Measurements from ENCODE around the gene UBE2F.

UBE2F gene

DNA sequence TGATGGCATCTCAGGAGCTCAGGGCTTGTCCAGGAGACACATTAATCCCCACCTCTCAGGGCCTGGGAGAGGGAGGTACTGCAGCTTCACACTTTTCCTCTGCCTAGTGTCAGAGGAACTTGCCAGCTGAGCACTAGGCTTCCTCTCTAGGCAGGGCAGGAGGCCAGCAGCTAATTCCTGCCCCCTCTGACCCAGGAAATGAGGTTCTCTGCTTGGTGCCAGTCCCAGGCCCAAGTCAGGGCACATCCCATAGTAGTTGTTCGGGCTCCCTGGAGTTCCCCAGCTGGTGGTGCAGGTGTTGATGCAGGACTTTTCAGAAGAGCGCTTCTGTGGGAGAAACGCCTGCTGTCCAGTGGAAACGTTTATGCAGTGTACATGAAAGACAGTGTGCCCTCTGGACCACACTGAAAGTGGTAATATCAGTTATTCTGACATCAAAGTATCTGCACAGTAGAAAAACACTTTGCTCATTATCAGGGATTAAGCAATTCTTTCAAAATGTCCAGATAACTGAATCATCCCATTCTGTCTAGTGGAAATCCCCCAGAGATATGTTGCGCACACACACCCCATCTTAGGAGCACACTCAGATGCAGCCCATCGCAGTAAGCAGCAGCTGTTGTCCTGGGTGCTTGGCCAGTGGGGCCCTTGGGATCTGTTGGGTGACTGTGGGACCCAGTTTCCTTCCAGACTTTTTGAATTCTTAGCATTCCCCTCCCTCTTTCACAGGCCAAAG is 76.2 kb downstream of the UBE2F start (continued):
- TF ChIP-seq, protein P1, sequence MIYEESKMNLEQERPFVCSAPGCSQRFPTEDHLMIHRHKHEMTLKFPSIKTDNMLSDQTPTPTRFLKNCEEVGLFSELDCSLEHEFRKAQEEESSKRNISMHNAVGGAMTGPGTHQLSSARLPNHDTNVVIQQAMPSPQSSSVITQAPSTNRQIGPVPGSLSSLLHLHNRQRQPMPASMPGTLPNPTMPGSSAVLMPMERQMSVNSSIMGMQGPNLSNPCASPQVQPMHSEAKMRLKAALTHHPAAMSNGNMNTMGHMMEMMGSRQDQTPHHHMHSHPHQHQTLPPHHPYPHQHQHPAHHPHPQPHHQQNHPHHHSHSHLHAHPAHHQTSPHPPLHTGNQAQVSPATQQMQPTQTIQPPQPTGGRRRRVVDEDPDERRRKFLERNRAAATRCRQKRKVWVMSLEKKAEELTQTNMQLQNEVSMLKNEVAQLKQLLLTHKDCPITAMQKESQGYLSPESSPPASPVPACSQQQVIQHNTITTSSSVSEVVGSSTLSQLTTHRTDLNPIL (CRISPR knock-in tag; IDR thresholded peaks at IDR 0.05; ENCODE audit: low read depth) = no peak
- no peak for TF ChIP-seq ZNF8 (CRISPR knock-in tag; IDR thresholded peaks at IDR 0.05)

DNA sequence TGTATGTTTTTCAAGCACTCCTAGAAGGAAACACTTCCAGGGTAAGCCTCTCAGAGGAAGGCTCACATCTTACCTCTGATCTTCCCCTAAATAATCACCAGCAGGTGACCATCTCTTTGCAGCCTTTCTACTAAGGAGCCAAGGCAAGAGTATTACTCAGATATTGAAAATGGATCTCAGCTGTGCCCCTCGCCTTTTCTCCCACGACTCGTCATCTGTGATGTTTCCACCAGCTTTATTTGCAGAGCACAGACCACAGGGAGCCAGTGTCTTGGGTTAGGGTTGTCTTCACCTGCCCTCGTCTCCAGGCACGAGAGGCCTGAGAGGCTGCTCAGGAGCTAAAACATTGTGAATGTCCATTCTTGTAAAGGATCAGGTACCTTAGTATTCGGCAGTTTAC is 77.0 kb downstream of the UBE2F start:
- no peak for ATAC-seq
- TF ChIP-seq, protein P1 (CRISPR knock-in tag; IDR thresholded peaks at IDR 0.05; ENCODE audit: low read depth) = no peak
- no peak for TF ChIP-seq PPARA (CRISPR knock-in tag; IDR thresholded peaks at IDR 0.05; ENCODE audit: borderline replicate concordance)
- no peak for TF ChIP-seq ARNTL (CRISPR knock-in tag; IDR thresholded peaks at IDR 0.05; ENCODE audit: borderline replicate concordance, low read depth)
- TF ChIP-seq, protein P2, sequence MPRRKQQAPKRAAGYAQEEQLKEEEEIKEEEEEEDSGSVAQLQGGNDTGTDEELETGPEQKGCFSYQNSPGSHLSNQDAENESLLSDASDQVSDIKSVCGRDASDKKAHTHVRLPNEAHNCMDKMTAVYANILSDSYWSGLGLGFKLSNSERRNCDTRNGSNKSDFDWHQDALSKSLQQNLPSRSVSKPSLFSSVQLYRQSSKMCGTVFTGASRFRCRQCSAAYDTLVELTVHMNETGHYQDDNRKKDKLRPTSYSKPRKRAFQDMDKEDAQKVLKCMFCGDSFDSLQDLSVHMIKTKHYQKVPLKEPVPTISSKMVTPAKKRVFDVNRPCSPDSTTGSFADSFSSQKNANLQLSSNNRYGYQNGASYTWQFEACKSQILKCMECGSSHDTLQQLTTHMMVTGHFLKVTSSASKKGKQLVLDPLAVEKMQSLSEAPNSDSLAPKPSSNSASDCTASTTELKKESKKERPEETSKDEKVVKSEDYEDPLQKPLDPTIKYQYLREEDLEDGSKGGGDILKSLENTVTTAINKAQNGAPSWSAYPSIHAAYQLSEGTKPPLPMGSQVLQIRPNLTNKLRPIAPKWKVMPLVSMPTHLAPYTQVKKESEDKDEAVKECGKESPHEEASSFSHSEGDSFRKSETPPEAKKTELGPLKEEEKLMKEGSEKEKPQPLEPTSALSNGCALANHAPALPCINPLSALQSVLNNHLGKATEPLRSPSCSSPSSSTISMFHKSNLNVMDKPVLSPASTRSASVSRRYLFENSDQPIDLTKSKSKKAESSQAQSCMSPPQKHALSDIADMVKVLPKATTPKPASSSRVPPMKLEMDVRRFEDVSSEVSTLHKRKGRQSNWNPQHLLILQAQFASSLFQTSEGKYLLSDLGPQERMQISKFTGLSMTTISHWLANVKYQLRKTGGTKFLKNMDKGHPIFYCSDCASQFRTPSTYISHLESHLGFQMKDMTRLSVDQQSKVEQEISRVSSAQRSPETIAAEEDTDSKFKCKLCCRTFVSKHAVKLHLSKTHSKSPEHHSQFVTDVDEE (CRISPR knock-in tag; IDR thresholded peaks at IDR 0.05) = no peak
- TF ChIP-seq, protein P3, sequence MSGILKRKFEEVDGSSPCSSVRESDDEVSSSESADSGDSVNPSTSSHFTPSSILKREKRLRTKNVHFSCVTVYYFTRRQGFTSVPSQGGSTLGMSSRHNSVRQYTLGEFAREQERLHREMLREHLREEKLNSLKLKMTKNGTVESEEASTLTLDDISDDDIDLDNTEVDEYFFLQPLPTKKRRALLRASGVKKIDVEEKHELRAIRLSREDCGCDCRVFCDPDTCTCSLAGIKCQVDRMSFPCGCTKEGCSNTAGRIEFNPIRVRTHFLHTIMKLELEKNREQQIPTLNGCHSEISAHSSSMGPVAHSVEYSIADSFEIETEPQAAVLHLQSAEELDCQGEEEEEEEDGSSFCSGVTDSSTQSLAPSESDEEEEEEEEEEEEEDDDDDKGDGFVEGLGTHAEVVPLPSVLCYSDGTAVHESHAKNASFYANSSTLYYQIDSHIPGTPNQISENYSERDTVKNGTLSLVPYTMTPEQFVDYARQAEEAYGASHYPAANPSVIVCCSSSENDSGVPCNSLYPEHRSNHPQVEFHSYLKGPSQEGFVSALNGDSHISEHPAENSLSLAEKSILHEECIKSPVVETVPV (CRISPR knock-in tag; IDR thresholded peaks at IDR 0.05) = no peak
- no peak for TF ChIP-seq ZNF70 (CRISPR knock-in tag; IDR thresholded peaks at IDR 0.05)
- no peak for TF ChIP-seq RARB (CRISPR knock-in tag; IDR thresholded peaks at IDR 0.05)
- TF ChIP-seq, protein P4, sequence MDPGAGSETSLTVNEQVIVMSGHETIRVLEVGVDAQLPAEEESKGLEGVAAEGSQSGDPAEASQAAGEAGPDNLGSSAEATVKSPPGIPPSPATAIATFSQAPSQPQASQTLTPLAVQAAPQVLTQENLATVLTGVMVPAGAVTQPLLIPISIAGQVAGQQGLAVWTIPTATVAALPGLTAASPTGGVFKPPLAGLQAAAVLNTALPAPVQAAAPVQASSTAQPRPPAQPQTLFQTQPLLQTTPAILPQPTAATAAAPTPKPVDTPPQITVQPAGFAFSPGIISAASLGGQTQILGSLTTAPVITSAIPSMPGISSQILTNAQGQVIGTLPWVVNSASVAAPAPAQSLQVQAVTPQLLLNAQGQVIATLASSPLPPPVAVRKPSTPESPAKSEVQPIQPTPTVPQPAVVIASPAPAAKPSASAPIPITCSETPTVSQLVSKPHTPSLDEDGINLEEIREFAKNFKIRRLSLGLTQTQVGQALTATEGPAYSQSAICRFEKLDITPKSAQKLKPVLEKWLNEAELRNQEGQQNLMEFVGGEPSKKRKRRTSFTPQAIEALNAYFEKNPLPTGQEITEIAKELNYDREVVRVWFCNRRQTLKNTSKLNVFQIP (CRISPR knock-in tag; IDR thresholded peaks at IDR 0.05; ENCODE audit: borderline replicate concordance, low read depth) = no peak
- TF ChIP-seq SNAI2 (CRISPR knock-in tag; IDR thresholded peaks at IDR 0.05) = no peak
- TF ChIP-seq ZC3H10 (CRISPR knock-in tag; IDR thresholded peaks at IDR 0.05) = no peak
- TF ChIP-seq TCF4 (CRISPR knock-in tag; IDR thresholded peaks at IDR 0.05; ENCODE audit: borderline replicate concordance) = no peak
- no peak for TF ChIP-seq BACH2 (CRISPR knock-in tag; IDR thresholded peaks at IDR 0.05; ENCODE audit: borderline replicate concordance)
- no peak for TF ChIP-seq CSDC2 (CRISPR knock-in tag; IDR thresholded peaks at IDR 0.05)
- no peak for TF ChIP-seq ISL1 (CRISPR knock-in tag; IDR thresholded peaks at IDR 0.05)
- TF ChIP-seq OSR1 (CRISPR knock-in tag; IDR thresholded peaks at IDR 0.05) = no peak
- no peak for TF ChIP-seq ZFP30 (CRISPR knock-in tag; IDR thresholded peaks at IDR 0.05)
- TF ChIP-seq ZNF565 (CRISPR knock-in tag; conservative IDR thresholded peaks at IDR 0.05; ENCODE audit: low read depth) = no peak

DNA sequence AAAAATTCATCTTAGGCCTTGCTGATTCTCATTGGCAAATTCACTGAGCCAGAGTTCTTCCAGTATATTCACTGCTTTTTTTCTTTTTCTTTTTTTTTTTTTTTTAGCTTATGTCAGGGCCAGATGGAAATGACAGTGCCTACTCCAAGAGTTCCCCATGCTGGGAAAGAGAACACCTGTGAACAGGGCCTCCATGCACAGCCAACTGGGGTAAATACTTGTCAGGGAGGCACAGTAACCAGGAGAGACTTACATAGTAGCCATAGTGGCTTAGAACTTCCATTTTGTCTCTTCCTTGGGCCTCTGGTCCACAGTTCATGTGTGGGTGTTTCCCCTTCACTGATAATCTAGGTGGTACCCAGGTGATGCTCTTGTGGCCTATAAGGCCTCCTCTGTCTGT is 78.8 kb downstream of the UBE2F start:
- ATAC-seq = no peak
- TF ChIP-seq, protein P4 (CRISPR knock-in tag; IDR thresholded peaks at IDR 0.05; ENCODE audit: borderline replicate concordance, low read depth) = no peak
- TF ChIP-seq, protein P5, sequence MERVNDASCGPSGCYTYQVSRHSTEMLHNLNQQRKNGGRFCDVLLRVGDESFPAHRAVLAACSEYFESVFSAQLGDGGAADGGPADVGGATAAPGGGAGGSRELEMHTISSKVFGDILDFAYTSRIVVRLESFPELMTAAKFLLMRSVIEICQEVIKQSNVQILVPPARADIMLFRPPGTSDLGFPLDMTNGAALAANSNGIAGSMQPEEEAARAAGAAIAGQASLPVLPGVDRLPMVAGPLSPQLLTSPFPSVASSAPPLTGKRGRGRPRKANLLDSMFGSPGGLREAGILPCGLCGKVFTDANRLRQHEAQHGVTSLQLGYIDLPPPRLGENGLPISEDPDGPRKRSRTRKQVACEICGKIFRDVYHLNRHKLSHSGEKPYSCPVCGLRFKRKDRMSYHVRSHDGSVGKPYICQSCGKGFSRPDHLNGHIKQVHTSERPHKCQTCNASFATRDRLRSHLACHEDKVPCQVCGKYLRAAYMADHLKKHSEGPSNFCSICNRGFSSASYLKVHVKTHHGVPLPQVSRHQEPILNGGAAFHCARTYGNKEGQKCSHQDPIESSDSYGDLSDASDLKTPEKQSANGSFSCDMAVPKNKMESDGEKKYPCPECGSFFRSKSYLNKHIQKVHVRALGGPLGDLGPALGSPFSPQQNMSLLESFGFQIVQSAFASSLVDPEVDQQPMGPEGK (CRISPR knock-in tag; IDR thresholded peaks at IDR 0.05; ENCODE audit: borderline replicate concordance) = no peak
- TF ChIP-seq PPARA (CRISPR knock-in tag; IDR thresholded peaks at IDR 0.05; ENCODE audit: borderline replicate concordance) (no peak), ZC3H10 (CRISPR knock-in tag; IDR thresholded peaks at IDR 0.05) (no peak), ZFP30 (CRISPR knock-in tag; IDR thresholded peaks at IDR 0.05) (no peak), GLIS3 (CRISPR knock-in tag; IDR thresholded peaks at IDR 0.05) (no peak), BACH2 (CRISPR knock-in tag; IDR thresholded peaks at IDR 0.05; ENCODE audit: borderline replicate concordance) (no peak), ZFP3 (CRISPR knock-in tag; IDR thresholded peaks at IDR 0.05) (no peak)
- TF ChIP-seq, protein P2 (CRISPR knock-in tag; IDR thresholded peaks at IDR 0.05) = no peak
